HepG2 (cell line): ENCODE measurements around the gene NEK3. TPM values are rescaled to one million over a fixed set of nuclear protein-coding genes. Genes with fewer than 3 reads are reported as not detected.
A peak's percentile ranks its signal among the peaks of the same experiment; 100 is the strongest.

Experiments
- CCAR2 ChIP-seq: fragments of 200-400 bp; formaldehyde crosslinking; optimal IDR thresholded peaks from 2 replicates; pipeline ENCODE3; 2018; ENCODE audit warnings: low read depth, mild to moderate bottlenecking, low read length, moderate library complexity
- FOXM1 ChIP-seq: sonication (generic); formaldehyde crosslinking; IDR thresholded peaks from 2 replicates; pipeline ENCODE4 v1.5.0; 2020; ENCODE audit warnings: missing genetic modification reagents
- ZNF337 ChIP-seq: sonication (generic); formaldehyde crosslinking; IDR thresholded peaks from 2 replicates; pipeline ENCODE4 v1.5.1; 2020; ENCODE audit warnings: missing genetic modification reagents, low read depth, mild to moderate bottlenecking, borderline replicate concordance
- polyA plus RNA-seq, 8 experiments: library from polyadenylated mRNA; depleted of rRNA in 3 of 8; stranded (reverse) in 7 of 8; unstranded in 1 of 8; fragments of >200 nt; fragmentation: Illumina TruSeq in 4 of 8; extraction: Trizol in 4 of 8; gene quantifications; 2 replicates each; pipeline versions ENCODE4 v1.2.1 to v1.2.3, GENCODE V29; 2011 to 2016; ENCODE audit warnings: low read depth in 4 of 8, missing spikeins in 1 of 8, mixed read lengths in 1 of 8; ENCODE audit not compliant: insufficient read depth in 1 of 8
- total RNA-seq, 5 experiments: library from RNA; depleted of rRNA; stranded (reverse); fragments of >200 nt; fragmentation: Illumina TruSeq; extraction: Trizol; gene quantifications; 2 replicates each; pipeline ENCODE4 v1.2.3, GENCODE V29; 2016; ENCODE audit warnings: low read depth in 1 of 5
- TF ChIP-seq, protein P1 (sequence below), 2 experiments: fragments of 450-650 bp in 1 of 2; sonication (generic) in 1 of 2; formaldehyde crosslinking in 1 of 2; IDR thresholded peaks; 2 replicates each; pipeline versions ENCODE4 v1.6.1 to v1.8.0; 2016 to 2022; ENCODE audit warnings: antibody characterized with exemption in 1 of 2, mild to moderate bottlenecking in 1 of 2, missing genetic modification reagents in 1 of 2
- TF ChIP-seq, protein P2 (sequence below): fragments of 450-650 bp; IDR thresholded peaks from 2 replicates; pipeline ENCODE4 v1.6.1; 2017; ENCODE audit warnings: mild to moderate bottlenecking
- TF ChIP-seq, protein P3 (sequence below): sonication (generic); formaldehyde crosslinking; IDR thresholded peaks from 2 replicates; pipeline ENCODE4 v1.5.0; 2020; ENCODE audit warnings: mild to moderate bottlenecking, missing genetic modification reagents, borderline replicate concordance

Gene NEK3
- total and polyA plus RNA-seq, 2 of the 13 experiments (the other 11 are each of a cell fraction or from before 2014, with no cell fraction given) = 36.7 to 68.2 TPM

DNA sequence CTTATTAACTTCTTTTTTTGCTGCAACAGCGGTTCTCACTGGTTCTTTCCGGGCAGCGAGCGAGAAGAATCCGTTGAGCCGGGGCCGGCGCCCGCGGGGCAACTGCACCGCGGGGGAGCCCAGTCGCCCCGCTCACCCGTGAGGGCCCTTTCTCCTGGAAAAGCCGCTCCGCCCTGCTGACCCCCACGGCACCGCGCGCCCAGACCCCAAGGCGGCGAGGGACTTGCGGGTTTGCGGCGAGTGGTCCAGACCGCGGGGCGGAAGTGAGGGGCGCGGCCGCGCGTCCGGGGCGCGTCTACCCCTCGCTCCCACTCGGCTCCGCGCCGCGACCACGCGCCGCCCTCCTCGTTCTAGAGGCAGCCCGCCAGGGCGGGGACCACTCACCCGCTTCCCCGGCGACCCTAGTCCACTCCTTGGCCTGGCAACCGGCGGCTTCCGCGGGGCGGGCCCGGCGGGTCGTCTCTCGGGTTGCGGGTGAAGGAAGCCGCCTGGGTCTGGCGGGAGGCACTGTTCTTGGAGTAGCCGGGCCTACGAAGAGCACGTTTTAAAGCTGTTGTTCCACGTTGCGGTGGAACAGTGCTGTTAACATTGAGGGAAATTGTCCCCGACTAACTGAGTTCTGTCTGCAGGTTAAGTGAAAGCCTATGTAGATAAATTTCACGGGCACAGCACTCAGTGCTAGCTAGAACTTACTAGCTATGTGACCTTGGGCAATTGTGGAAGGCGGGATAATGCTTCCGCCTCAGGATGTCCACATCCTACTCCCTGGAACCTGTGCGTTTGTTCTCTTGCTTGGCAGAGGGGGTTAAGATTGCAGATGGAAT lies at the start of gene NEK3 (continued):
- TF ChIP-seq, protein P1, sequence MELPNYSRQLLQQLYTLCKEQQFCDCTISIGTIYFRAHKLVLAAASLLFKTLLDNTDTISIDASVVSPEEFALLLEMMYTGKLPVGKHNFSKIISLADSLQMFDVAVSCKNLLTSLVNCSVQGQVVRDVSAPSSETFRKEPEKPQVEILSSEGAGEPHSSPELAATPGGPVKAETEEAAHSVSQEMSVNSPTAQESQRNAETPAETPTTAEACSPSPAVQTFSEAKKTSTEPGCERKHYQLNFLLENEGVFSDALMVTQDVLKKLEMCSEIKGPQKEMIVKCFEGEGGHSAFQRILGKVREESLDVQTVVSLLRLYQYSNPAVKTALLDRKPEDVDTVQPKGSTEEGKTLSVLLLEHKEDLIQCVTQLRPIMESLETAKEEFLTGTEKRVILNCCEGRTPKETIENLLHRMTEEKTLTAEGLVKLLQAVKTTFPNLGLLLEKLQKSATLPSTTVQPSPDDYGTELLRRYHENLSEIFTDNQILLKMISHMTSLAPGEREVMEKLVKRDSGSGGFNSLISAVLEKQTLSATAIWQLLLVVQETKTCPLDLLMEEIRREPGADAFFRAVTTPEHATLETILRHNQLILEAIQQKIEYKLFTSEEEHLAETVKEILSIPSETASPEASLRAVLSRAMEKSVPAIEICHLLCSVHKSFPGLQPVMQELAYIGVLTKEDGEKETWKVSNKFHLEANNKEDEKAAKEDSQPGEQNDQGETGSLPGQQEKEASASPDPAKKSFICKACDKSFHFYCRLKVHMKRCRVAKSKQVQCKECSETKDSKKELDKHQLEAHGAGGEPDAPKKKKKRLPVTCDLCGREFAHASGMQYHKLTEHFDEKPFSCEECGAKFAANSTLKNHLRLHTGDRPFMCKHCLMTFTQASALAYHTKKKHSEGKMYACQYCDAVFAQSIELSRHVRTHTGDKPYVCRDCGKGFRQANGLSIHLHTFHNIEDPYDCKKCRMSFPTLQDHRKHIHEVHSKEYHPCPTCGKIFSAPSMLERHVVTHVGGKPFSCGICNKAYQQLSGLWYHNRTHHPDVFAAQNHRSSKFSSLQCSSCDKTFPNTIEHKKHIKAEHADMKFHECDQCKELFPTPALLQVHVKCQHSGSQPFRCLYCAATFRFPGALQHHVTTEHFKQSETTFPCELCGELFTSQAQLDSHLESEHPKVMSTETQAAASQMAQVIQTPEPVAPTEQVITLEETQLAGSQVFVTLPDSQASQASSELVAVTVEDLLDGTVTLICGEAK (IDR thresholded peaks at IDR 0.05) = no peak
- TF ChIP-seq, protein P1 (CRISPR knock-in tag; IDR thresholded peaks at IDR 0.05) = peak; percentile 82
- TF ChIP-seq ZNF337 (CRISPR knock-in tag) (no peak), CCAR2 (no peak), FOXM1 (CRISPR knock-in tag) (no peak)
- TF ChIP-seq, protein P2, sequence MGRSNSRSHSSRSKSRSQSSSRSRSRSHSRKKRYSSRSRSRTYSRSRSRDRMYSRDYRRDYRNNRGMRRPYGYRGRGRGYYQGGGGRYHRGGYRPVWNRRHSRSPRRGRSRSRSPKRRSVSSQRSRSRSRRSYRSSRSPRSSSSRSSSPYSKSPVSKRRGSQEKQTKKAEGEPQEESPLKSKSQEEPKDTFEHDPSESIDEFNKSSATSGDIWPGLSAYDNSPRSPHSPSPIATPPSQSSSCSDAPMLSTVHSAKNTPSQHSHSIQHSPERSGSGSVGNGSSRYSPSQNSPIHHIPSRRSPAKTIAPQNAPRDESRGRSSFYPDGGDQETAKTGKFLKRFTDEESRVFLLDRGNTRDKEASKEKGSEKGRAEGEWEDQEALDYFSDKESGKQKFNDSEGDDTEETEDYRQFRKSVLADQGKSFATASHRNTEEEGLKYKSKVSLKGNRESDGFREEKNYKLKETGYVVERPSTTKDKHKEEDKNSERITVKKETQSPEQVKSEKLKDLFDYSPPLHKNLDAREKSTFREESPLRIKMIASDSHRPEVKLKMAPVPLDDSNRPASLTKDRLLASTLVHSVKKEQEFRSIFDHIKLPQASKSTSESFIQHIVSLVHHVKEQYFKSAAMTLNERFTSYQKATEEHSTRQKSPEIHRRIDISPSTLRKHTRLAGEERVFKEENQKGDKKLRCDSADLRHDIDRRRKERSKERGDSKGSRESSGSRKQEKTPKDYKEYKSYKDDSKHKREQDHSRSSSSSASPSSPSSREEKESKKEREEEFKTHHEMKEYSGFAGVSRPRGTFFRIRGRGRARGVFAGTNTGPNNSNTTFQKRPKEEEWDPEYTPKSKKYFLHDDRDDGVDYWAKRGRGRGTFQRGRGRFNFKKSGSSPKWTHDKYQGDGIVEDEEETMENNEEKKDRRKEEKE = no peak
- TF ChIP-seq, protein P3, sequence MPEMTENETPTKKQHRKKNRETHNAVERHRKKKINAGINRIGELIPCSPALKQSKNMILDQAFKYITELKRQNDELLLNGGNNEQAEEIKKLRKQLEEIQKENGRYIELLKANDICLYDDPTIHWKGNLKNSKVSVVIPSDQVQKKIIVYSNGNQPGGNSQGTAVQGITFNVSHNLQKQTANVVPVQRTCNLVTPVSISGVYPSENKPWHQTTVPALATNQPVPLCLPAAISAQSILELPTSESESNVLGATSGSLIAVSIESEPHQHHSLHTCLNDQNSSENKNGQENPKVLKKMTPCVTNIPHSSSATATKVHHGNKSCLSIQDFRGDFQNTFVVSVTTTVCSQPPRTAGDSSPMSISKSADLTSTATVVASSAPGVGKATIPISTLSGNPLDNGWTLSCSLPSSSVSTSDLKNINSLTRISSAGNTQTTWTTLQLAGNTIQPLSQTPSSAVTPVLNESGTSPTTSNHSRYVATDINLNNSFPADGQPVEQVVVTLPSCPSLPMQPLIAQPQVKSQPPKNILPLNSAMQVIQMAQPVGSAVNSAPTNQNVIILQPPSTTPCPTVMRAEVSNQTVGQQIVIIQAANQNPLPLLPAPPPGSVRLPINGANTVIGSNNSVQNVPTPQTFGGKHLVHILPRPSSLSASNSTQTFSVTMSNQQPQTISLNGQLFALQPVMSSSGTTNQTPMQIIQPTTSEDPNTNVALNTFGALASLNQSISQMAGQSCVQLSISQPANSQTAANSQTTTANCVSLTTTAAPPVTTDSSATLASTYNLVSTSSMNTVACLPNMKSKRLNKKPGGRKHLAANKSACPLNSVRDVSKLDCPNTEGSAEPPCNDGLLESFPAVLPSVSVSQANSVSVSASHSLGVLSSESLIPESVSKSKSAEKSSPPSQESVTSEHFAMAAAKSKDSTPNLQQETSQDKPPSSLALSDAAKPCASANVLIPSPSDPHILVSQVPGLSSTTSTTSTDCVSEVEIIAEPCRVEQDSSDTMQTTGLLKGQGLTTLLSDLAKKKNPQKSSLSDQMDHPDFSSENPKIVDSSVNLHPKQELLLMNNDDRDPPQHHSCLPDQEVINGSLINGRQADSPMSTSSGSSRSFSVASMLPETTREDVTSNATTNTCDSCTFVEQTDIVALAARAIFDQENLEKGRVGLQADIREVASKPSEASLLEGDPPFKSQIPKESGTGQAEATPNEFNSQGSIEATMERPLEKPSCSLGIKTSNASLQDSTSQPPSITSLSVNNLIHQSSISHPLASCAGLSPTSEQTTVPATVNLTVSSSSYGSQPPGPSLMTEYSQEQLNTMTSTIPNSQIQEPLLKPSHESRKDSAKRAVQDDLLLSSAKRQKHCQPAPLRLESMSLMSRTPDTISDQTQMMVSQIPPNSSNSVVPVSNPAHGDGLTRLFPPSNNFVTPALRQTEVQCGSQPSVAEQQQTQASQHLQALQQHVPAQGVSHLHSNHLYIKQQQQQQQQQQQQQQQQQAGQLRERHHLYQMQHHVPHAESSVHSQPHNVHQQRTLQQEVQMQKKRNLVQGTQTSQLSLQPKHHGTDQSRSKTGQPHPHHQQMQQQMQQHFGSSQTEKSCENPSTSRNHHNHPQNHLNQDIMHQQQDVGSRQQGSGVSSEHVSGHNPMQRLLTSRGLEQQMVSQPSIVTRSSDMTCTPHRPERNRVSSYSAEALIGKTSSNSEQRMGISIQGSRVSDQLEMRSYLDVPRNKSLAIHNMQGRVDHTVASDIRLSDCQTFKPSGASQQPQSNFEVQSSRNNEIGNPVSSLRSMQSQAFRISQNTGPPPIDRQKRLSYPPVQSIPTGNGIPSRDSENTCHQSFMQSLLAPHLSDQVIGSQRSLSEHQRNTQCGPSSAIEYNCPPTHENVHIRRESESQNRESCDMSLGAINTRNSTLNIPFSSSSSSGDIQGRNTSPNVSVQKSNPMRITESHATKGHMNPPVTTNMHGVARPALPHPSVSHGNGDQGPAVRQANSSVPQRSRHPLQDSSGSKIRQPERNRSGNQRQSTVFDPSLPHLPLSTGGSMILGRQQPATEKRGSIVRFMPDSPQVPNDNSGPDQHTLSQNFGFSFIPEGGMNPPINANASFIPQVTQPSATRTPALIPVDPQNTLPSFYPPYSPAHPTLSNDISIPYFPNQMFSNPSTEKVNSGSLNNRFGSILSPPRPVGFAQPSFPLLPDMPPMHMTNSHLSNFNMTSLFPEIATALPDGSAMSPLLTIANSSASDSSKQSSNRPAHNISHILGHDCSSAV = no peak; the same call in 1 of the 2 replicates
